Skeletal muscle tissue (tissue), 1 donor: Measurements from ENCODE around the gene TPR. TPM values are rescaled to one million over a fixed set of nuclear protein-coding genes. Genes with fewer than 3 reads are reported as not detected.

ENCODE experiments used
- total RNA-seq: library from RNA; depleted of rRNA; stranded (reverse); fragments of >200 nt; gene quantifications from one replicate; pipeline ENCODE4 v1.2.3, GENCODE V29; 2014

Gene TPR
- total RNA-seq, 1 donor from 2014 or later = 51.1 TPM

Other genes starting within 250 kb of the TPR start
- not detected for gene PRG4, start 79.0 kb downstream of the TPR start, total RNA-seq
- gene ODR4, start 585 bp upstream of the TPR start, total RNA-seq = 55.3 TPM
- not detected for gene PDC, start 85.9 kb upstream of the TPR start, total RNA-seq